GM12878 (cell line): ENCODE data around the gene NOP9. TPM values are rescaled to one million over a fixed set of nuclear protein-coding genes. Genes with fewer than 3 reads are reported as not detected.

Experiments
- ATF7 ChIP-seq: fragments of 450-650 bp; IDR thresholded peaks from 2 replicates; pipeline ENCODE4 v1.6.1; 2016; ENCODE audit warnings: low read depth, mild to moderate bottlenecking
- BMI1 ChIP-seq: fragments of 450-650 bp; IDR thresholded peaks from 2 replicates; pipeline ENCODE4 v1.6.1; 2016; ENCODE audit warnings: mild to moderate bottlenecking, moderate library complexity, borderline replicate concordance
- CBX3 ChIP-seq: fragments of 200-600 bp; sonication (generic); IDR thresholded peaks from 2 replicates; pipeline ENCODE4 v1.6.1; 2016; ENCODE audit warnings: low read depth, borderline replicate concordance
- CBX5 ChIP-seq: sonication (generic); IDR thresholded peaks from 2 replicates; pipeline ENCODE4 v1.6.1; 2016; ENCODE audit warnings: low read depth, moderate library complexity, mild to moderate bottlenecking, inconsistent platforms
- CEBPB ChIP-seq, 2 experiments: fragments of 150-350 bp in 1 of 2; IDR thresholded peaks; 2 replicates each; pipeline ENCODE4 v1.6.1; 2012 to 2014; ENCODE audit warnings: low read depth in 2 of 2, low read length in 2 of 2, borderline replicate concordance in 1 of 2, inconsistent platforms in 1 of 2
- CREM ChIP-seq: IDR thresholded peaks from 2 replicates; pipeline ENCODE4 v1.6.1; 2014; ENCODE audit warnings: antibody characterized with exemption, low read depth
- EED ChIP-seq: sonication (generic); IDR thresholded peaks from 2 replicates; pipeline ENCODE4 v1.6.1; 2016; ENCODE audit warnings: antibody characterized with exemption, low read depth
- EGR1 ChIP-seq, 2 experiments: IDR thresholded peaks; 1 replicate in 1 of 2; 2 replicates in 1 of 2; pipeline ENCODE4 v1.6.1; 2011 to 2012; ENCODE audit warnings: low read depth in 2 of 2, low read length in 2 of 2, borderline replicate concordance in 1 of 2, mild to moderate bottlenecking in 1 of 2, moderate library complexity in 1 of 2
- FOXK2 ChIP-seq: fragments of 450-650 bp; IDR thresholded peaks from 2 replicates; pipeline ENCODE4 v1.6.1; 2017; ENCODE audit warnings: mild to moderate bottlenecking, moderate library complexity
- HCFC1 ChIP-seq: fragments of 150-350 bp; IDR thresholded peaks from 2 replicates; pipeline ENCODE4 v1.6.1; 2014; ENCODE audit warnings: low read length
- HDAC2 ChIP-seq: fragments of 200-600 bp; sonication (generic); IDR thresholded peaks from 2 replicates; pipeline ENCODE4 v1.6.1; 2017
- JUNB ChIP-seq: IDR thresholded peaks from 2 replicates; pipeline ENCODE4 v1.6.1; 2016; ENCODE audit warnings: antibody characterized with exemption, mild to moderate bottlenecking
- KLF5 ChIP-seq: fragments of 450-650 bp; IDR thresholded peaks from 2 replicates; pipeline ENCODE4 v1.6.1; 2014; ENCODE audit warnings: mild to moderate bottlenecking; ENCODE audit not compliant: partially characterized antibody
- LARP7 ChIP-seq: fragments of 450-650 bp; IDR thresholded peaks from 2 replicates; pipeline ENCODE4 v1.6.1; 2017; ENCODE audit warnings: mild to moderate bottlenecking
- MEF2B ChIP-seq: fragments of 450-650 bp; IDR thresholded peaks from 2 replicates; pipeline ENCODE4 v1.6.1; 2018; ENCODE audit warnings: mild to moderate bottlenecking, moderate library complexity; ENCODE audit not compliant: partially characterized antibody, poor library complexity, severe bottlenecking
- MYC ChIP-seq: IDR thresholded peaks from 2 replicates; pipeline ENCODE4 v1.6.1; 2011; ENCODE audit warnings: mild to moderate bottlenecking, low read length, moderate library complexity, inconsistent platforms; ENCODE audit not compliant: insufficient read depth, insufficient replicate concordance, insufficient read length, severe bottlenecking
- NFIC ChIP-seq: IDR thresholded peaks from 2 replicates; pipeline ENCODE4 v1.6.1; 2012; ENCODE audit warnings: low read depth, mild to moderate bottlenecking, inconsistent platforms, low read length, moderate library complexity
- NR2F1 ChIP-seq: fragments of 450-650 bp; conservative IDR thresholded peaks from 2 replicates; pipeline ENCODE4 v1.6.1; 2017; ENCODE audit warnings: mild to moderate bottlenecking
- PML ChIP-seq: IDR thresholded peaks from 2 replicates; pipeline ENCODE4 v1.6.1; 2012; ENCODE audit warnings: low read length, inconsistent platforms
- SIN3A ChIP-seq: IDR thresholded peaks from 2 replicates; pipeline ENCODE4 v1.6.1; 2012; ENCODE audit warnings: low read depth, low read length, improper control_type of control experiment
- STAT1 ChIP-seq: fragments of 450-650 bp; conservative IDR thresholded peaks from 2 replicates; pipeline ENCODE4 v1.6.1; 2014; ENCODE audit warnings: antibody characterized with exemption, mild to moderate bottlenecking
- SUPT20H ChIP-seq: IDR thresholded peaks from 2 replicates; pipeline ENCODE4 v1.6.1; 2011; ENCODE audit warnings: low read depth, mild to moderate bottlenecking, low read length, moderate library complexity, borderline replicate concordance; ENCODE audit not compliant: control insufficient read depth
- TARDBP ChIP-seq: IDR thresholded peaks from 2 replicates; pipeline ENCODE4 v1.6.1; 2016; ENCODE audit warnings: borderline replicate concordance
- TCF3 ChIP-seq: IDR thresholded peaks from 2 replicates; pipeline ENCODE4 v1.6.1; 2012; ENCODE audit warnings: low read depth, mild to moderate bottlenecking, low read length, borderline replicate concordance; ENCODE audit not compliant: insufficient read depth
- WRNIP1 ChIP-seq: IDR thresholded peaks from 2 replicates; pipeline ENCODE4 v1.6.1; 2011; ENCODE audit warnings: low read depth, low read length, improper control_type of control experiment, borderline replicate concordance
- YY1 ChIP-seq: IDR thresholded peaks from 2 replicates; pipeline ENCODE4 v1.6.1; 2011; ENCODE audit warnings: low read depth, mild to moderate bottlenecking, low read length
- ZNF24 ChIP-seq: fragments of 450-650 bp; IDR thresholded peaks from 2 replicates; pipeline ENCODE4 v1.6.1; 2017; ENCODE audit warnings: antibody characterized with exemption, mild to moderate bottlenecking
- ZSCAN29 ChIP-seq: fragments of 450-650 bp; IDR thresholded peaks from 2 replicates; pipeline ENCODE4 v1.6.1; 2017; ENCODE audit warnings: mild to moderate bottlenecking, moderate library complexity
- polyA plus RNA-seq, 11 experiments: library from polyadenylated mRNA; depleted of rRNA in 4 of 11; unstranded in 6 of 11; stranded (reverse) in 5 of 11; fragments of >200 nt; fragmentation: Nextera tagmentation in 4 of 11; fragmentation: Illumina TruSeq in 1 of 11; extraction: Ambion mirVana in 4 of 11; extraction: Trizol in 1 of 11; gene quantifications; 1 replicate in 1 of 11; 2 replicates in 10 of 11; pipeline versions ENCODE4 v1.2.1 to v1.2.3, GENCODE V29; 2011 to 2016; ENCODE audit warnings: inconsistent platforms in 2 of 11, missing spikeins in 2 of 11, low read depth in 1 of 11
- total RNA-seq, 4 experiments: library from RNA; depleted of rRNA in 3 of 4; stranded (reverse); fragments of >200 nt in 3 of 4; fragmentation: Illumina TruSeq in 1 of 4; extraction: Trizol in 1 of 4; gene quantifications; 2 replicates each; pipeline versions ENCODE4 v1.2.1 to v1.2.3, GENCODE V29; 2013 to 2021
- TF ChIP-seq, protein P1 (sequence below): fragments of 450-650 bp; IDR thresholded peaks from 2 replicates; pipeline ENCODE4 v1.6.1; 2018; ENCODE audit warnings: mild to moderate bottlenecking, low read depth, moderate library complexity; ENCODE audit not compliant: partially characterized antibody
- TF ChIP-seq, protein P2 (sequence below): fragments of 450-650 bp; IDR thresholded peaks from 2 replicates; pipeline ENCODE4 v1.6.1; 2014; ENCODE audit warnings: mild to moderate bottlenecking

Gene NOP9
- total and polyA plus RNA-seq, 10 of the 15 experiments (the other 5 are each of a cell fraction or from before 2014, with no cell fraction given): 2.4 to 43.9 (median 20.3) TPM

GRCh38 chr14:24310646-24311604 lies 11.3 kb downstream of the NOP9 start, which contains the start of gene LTB4R (continued):
- TF ChIP-seq TCF3 (peak; percentile 68; the same call in 1 of the 2 replicates), LARP7 (peak; percentile 66), BMI1 (no peak), YY1 (no peak; the same call in 1 of the 2 replicates), NR2F1 (no peak; the same call in 1 of the 2 replicates), MYC (peak; percentile 46), KLF5 (no peak), CBX5 (no peak), PML (no peak), STAT1 (no peak), ATF7 (no peak), ZNF24 (0 out of 2 replicates have a peak, but pooled peaks have one; percentile 9), EED (no peak), TARDBP (no peak), HCFC1 (no peak), CREM (no peak), EGR1 (IDR thresholded peaks at IDR 0.05; ENCODE audit: borderline replicate concordance in 1 of 2, low read depth in 2 of 2, low read length in 2 of 2) (0 out of 3 replicates have a peak, but pooled peaks of 1 of the 2 experiments have one; percentile 25), FOXK2 (no peak), HDAC2 (no peak), SUPT20H (no peak), MEF2B (peak; percentile 54), NFIC (no peak), SIN3A (peak; percentile 52; the same call in 1 of the 2 replicates), CEBPB (IDR thresholded peaks at IDR 0.05; ENCODE audit: borderline replicate concordance in 1 of 2, low read depth in 2 of 2, low read length in 2 of 2) (no peak), WRNIP1 (no peak), CBX3 (no peak), JUNB (no peak), ZSCAN29 (no peak)
- TF ChIP-seq, protein P1, sequence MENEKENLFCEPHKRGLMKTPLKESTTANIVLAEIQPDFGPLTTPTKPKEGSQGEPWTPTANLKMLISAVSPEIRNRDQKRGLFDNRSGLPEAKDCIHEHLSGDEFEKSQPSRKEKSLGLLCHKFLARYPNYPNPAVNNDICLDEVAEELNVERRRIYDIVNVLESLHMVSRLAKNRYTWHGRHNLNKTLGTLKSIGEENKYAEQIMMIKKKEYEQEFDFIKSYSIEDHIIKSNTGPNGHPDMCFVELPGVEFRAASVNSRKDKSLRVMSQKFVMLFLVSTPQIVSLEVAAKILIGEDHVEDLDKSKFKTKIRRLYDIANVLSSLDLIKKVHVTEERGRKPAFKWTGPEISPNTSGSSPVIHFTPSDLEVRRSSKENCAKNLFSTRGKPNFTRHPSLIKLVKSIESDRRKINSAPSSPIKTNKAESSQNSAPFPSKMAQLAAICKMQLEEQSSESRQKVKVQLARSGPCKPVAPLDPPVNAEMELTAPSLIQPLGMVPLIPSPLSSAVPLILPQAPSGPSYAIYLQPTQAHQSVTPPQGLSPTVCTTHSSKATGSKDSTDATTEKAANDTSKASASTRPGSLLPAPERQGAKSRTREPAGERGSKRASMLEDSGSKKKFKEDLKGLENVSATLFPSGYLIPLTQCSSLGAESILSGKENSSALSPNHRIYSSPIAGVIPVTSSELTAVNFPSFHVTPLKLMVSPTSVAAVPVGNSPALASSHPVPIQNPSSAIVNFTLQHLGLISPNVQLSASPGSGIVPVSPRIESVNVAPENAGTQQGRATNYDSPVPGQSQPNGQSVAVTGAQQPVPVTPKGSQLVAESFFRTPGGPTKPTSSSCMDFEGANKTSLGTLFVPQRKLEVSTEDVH: no peak
- TF ChIP-seq, protein P2, sequence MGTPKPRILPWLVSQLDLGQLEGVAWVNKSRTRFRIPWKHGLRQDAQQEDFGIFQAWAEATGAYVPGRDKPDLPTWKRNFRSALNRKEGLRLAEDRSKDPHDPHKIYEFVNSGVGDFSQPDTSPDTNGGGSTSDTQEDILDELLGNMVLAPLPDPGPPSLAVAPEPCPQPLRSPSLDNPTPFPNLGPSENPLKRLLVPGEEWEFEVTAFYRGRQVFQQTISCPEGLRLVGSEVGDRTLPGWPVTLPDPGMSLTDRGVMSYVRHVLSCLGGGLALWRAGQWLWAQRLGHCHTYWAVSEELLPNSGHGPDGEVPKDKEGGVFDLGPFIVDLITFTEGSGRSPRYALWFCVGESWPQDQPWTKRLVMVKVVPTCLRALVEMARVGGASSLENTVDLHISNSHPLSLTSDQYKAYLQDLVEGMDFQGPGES: no peak
